Mesenchymal stem cell (in vitro differentiated cells and primary cell): ENCODE data around the gene FOXE1.

ENCODE experiments used
- DNase-seq: peaks from one replicate; pipeline ENCODE4 v3.0.0-alpha.2; 2013
- H2AFZ ChIP-seq: one replicate; pipeline ENCODE4 v1.6.1; 2013; ENCODE audit warnings: low read depth, mild to moderate bottlenecking, control low read depth, inconsistent platforms, low read length, moderate library complexity
- H2AK5ac ChIP-seq: 2 replicates; pipeline ENCODE4 v1.6.1; 2013; ENCODE audit warnings: low read length, moderate library complexity, mild to moderate bottlenecking, inconsistent platforms; ENCODE audit not compliant: severe bottlenecking
- H2BK120ac ChIP-seq: one replicate; pipeline ENCODE4 v1.6.1; 2013; ENCODE audit warnings: low read depth, mild to moderate bottlenecking, inconsistent platforms, low read length, moderate library complexity
- H2BK12ac ChIP-seq, 2 experiments: one replicate each; pipeline ENCODE4 v1.6.1; 2013; ENCODE audit warnings: inconsistent platforms in 2 of 2, low read length in 2 of 2, mild to moderate bottlenecking in 2 of 2, moderate library complexity in 2 of 2, control low read depth in 1 of 2
- H2BK15ac ChIP-seq: one replicate; pipeline ENCODE4 v1.6.1; 2013; ENCODE audit warnings: mild to moderate bottlenecking, low read depth, inconsistent platforms; ENCODE audit not compliant: poor library complexity, severe bottlenecking
- H2BK5ac ChIP-seq: 2 replicates; pipeline ENCODE4 v1.6.1; 2013; ENCODE audit warnings: low read depth, mild to moderate bottlenecking, low read length, control low read depth, inconsistent platforms; ENCODE audit not compliant: poor library complexity, severe bottlenecking
- H3K14ac ChIP-seq, 2 experiments: one replicate each; pipeline ENCODE4 v1.6.1; 2013; ENCODE audit warnings: inconsistent platforms in 2 of 2, low read length in 2 of 2, control low read depth in 1 of 2, mild to moderate bottlenecking in 1 of 2, moderate library complexity in 1 of 2
- H3K18ac ChIP-seq, 2 experiments: one replicate each; pipeline ENCODE4 v1.6.1; 2013; ENCODE audit warnings: inconsistent platforms in 2 of 2, low read length in 2 of 2, control low read depth in 1 of 2, low read depth in 1 of 2, mild to moderate bottlenecking in 1 of 2
- H3K23ac ChIP-seq, 2 experiments: one replicate each; pipeline ENCODE4 v1.6.1; 2013; ENCODE audit warnings: inconsistent platforms in 2 of 2, low read length in 2 of 2, mild to moderate bottlenecking in 2 of 2, moderate library complexity in 2 of 2, control low read depth in 1 of 2
- H3K27ac ChIP-seq: 2 replicates; pipeline ENCODE4 v1.5.1; 2013; ENCODE audit warnings: mild to moderate bottlenecking, moderate library complexity, low read length, control low read depth, inconsistent platforms; ENCODE audit not compliant: poor library complexity, severe bottlenecking
- H3K27me3 ChIP-seq, 2 experiments: 2 replicates each; pipeline versions ENCODE4 v1.6.1 to v1.7.0; 2013; ENCODE audit warnings: low read length in 2 of 2, mild to moderate bottlenecking in 2 of 2, moderate library complexity in 2 of 2, control low read depth in 1 of 2, inconsistent platforms in 1 of 2; ENCODE audit not compliant: control insufficient read depth in 1 of 2, insufficient read depth in 1 of 2
- H3K36me3 ChIP-seq, 2 experiments: 2 replicates each; pipeline versions ENCODE4 v1.6.1 to v1.7.0; 2013; ENCODE audit warnings: low read length in 2 of 2, control low read depth in 1 of 2, inconsistent platforms in 1 of 2, low read depth in 1 of 2, mild to moderate bottlenecking in 1 of 2; ENCODE audit not compliant: insufficient read depth in 2 of 2, control insufficient read depth in 1 of 2
- H3K4ac ChIP-seq, 2 experiments: one replicate each; pipeline ENCODE4 v1.6.1; 2013; ENCODE audit warnings: inconsistent platforms in 2 of 2, low read length in 2 of 2, mild to moderate bottlenecking in 2 of 2, moderate library complexity in 2 of 2, control low read depth in 1 of 2, low read depth in 1 of 2
- H3K4me1 ChIP-seq: 2 replicates; pipeline ENCODE4 v1.6.1; 2013; ENCODE audit warnings: low read depth, low read length, control low read depth; ENCODE audit not compliant: control insufficient read depth, insufficient read depth
- H3K4me2 ChIP-seq: 2 replicates; pipeline ENCODE4 v1.6.1; 2013; ENCODE audit warnings: low read length, mild to moderate bottlenecking, inconsistent platforms; ENCODE audit not compliant: poor library complexity, severe bottlenecking
- H3K4me3 ChIP-seq, 2 experiments: 2 replicates each; pipeline versions ENCODE4 v1.5.1 to v1.7.0; 2013; ENCODE audit warnings: low read length in 2 of 2, mild to moderate bottlenecking in 2 of 2, control low read depth in 1 of 2, low read depth in 1 of 2; ENCODE audit not compliant: insufficient read depth in 1 of 2
- H3K79me1 ChIP-seq: replicated peaks from 2 replicates; pipeline ENCODE4 v1.6.1; 2013; ENCODE audit warnings: mild to moderate bottlenecking, control low read depth, low read length, inconsistent platforms; ENCODE audit not compliant: poor library complexity, severe bottlenecking
- H3K9ac ChIP-seq: 2 replicates; pipeline ENCODE4 v1.7.0; 2013; ENCODE audit warnings: mild to moderate bottlenecking, low read length, moderate library complexity
- H3K9me3 ChIP-seq: 2 replicates; pipeline ENCODE4 v1.7.0; 2013; ENCODE audit warnings: mild to moderate bottlenecking, low read length; ENCODE audit not compliant: control insufficient read depth
- H4K8ac ChIP-seq: one replicate; pipeline ENCODE4 v1.6.1; 2013; ENCODE audit warnings: inconsistent platforms, mild to moderate bottlenecking, low read length, moderate library complexity
- H4K91ac ChIP-seq: one replicate; pipeline ENCODE4 v1.6.1; 2013; ENCODE audit warnings: mild to moderate bottlenecking, low read length, inconsistent platforms
- WGBS: methylation state at CpG from one replicate; pipeline ENCODE4 v1.1.7; 2013; ENCODE audit warnings: mixed read lengths; 5-methylcytosine and 5-hydroxymethylcytosine counted together

Gene FOXE1

DNA sequence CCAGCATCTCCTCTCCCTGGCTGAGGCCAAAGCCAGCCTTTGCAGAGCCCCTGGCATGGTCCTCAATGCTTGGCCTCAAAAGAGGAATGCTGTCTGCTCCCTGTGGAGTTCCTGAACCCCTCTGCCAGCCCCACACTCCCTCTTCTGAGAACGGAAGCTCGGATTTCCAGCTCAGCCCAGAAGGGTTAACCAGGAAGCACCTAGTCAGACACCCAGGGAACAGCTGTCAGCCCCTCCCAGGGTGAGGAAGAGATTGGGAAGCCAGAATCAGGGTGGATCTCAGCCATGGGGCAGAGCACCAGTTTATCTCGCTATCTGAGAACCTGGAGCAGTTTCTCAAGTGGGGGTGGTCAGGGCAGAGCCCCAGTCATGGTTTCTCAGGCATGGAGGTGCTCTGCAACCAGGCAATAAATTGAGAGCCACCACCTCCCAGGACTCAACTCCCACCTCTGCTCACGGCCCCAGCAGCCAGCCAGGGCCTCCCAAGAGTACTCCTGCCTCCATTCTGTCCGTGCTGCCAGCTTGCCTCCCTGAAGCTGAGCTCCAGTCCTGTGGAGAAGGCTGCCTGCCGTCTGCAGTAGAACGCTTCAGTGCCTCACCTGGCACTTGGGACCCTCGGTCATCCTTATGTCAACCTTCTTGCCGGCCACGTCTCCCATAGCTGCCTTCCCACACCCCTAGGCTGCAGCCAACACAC lies 7.6 kb downstream of the FOXE1 start:
- Histone ChIP-seq H3K4me1 (peaks cover 8% of the 10 kb centered on the region), H2BK12ac (no peak overlapping the region), H3K79me1 (no peaks in the 10 kb centered on the region), H3K4ac (no peak overlapping the region), H2AFZ (no peak overlapping the region), H3K27me3 (peaks cover 83 to 97% of the 10 kb centered on the region in 2 experiments), H3K9ac (no peak overlapping the region), H3K18ac (no peak overlapping the region), H3K4me3 (no peak overlapping the region), H2BK120ac (no peak overlapping the region), H3K4me2 (no peak overlapping the region), H4K91ac (no peak overlapping the region), H2BK15ac (no peak overlapping the region), H4K8ac (no peak overlapping the region), H3K36me3 (no peaks in the 10 kb centered on the region), H3K9me3 (peaks cover 19% of the 10 kb centered on the region), H2AK5ac (no peak overlapping the region), H2BK5ac (no peak overlapping the region), H3K14ac (no peak overlapping the region), H3K23ac (no peak overlapping the region), H3K27ac (no peak overlapping the region)
- WGBS = 42% methylated on average over 9 of the region's 10 CpGs
- no peak for DNase-seq

DNA sequence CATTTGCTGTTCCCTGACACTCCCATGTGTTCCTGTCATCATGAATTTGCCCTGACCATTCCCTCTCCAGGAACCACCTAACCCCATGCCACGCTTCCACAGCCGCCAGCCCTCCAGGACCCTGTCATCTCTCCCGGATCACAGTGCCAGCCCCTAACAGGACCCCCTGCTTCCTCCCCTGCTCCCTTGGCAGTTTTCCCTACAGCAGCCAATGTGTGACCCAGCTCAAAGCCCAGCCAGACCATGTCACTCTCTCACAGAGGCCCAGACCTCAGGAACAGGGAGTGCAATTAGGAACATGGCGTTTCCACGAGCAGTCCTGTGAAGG lies 8.1 kb downstream of the FOXE1 start:
- 96% methylated on average over 3 of the region's 5 CpGs for WGBS

DNA sequence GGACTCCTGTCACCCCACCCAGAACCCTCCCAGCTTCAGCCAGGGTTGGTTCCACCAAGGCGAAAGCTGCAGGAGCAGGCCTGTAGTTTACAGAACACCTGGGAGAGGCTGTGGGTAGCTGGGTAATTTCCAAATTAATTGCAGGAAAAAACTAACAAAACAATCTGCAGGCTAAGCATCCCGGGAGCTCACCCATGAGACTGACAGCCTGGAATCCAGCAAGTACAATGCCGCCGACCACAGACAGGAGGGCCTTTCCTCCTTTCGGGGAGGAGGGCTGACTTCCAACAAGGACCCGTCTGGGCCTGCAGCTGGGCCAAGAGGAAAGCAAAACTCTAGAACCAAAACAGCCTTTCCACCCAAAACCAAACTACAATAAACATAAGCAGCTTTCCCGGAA lies 10.3 kb downstream of the FOXE1 start:
- 79% methylated on average over 7 of the region's 7 CpGs for WGBS

More for the DNA sequence above, 8.1 kb downstream of the FOXE1 start:
- Histone ChIP-seq H3K23ac (no peak overlapping the region), H2BK5ac (no peak overlapping the region), H3K4ac (no peak overlapping the region), H3K27me3 (peaks cover 78 to 94% of the 10 kb centered on the region in 2 experiments), H4K91ac (no peak overlapping the region), H4K8ac (no peak overlapping the region), H3K9me3 (peaks cover 24% of the 10 kb centered on the region), H2BK15ac (no peak overlapping the region), H3K27ac (no peak overlapping the region), H3K36me3 (no peaks in the 10 kb centered on the region), H3K18ac (no peak overlapping the region), H2BK12ac (no peak overlapping the region), H3K14ac (no peak overlapping the region), H2AFZ (no peak overlapping the region), H2AK5ac (no peak overlapping the region), H3K4me2 (no peak overlapping the region), H3K4me1 (peaks cover 8% of the 10 kb centered on the region), H3K79me1 (no peaks in the 10 kb centered on the region), H3K9ac (no peak overlapping the region), H3K4me3 (no peak overlapping the region), H2BK120ac (no peak overlapping the region)
- no peak for DNase-seq

DNA sequence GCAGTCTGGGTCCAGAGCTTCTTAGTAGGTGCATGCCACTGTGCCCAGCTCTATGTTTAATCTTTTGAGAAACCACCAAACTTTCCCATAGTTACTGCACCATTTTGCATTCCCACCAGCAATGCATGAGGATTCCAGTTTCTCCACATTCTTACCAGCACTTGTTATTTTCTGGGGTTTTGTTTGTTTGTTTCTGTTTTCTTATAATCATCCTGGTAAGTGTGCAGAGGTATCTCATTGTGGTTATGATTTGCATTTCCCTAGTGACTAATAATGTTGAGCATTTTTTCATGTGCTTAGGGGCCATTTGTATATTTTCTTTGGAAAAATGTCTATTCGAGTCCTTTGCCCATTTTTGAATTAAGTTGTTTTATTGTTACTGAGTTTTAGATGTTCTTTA lies 11.4 kb downstream of the FOXE1 start:
- no peak overlapping the region for H3K9ac ChIP-seq
- no peak overlapping the region for H3K18ac ChIP-seq
- H3K4me1 ChIP-seq = no peaks in the 10 kb centered on the region
- peaks cover 46 to 61% of the 10 kb centered on the region in 2 experiments for H3K27me3 ChIP-seq
- DNase-seq = no peak
- no peak overlapping the region for H2AK5ac ChIP-seq
- H3K4me2 ChIP-seq = no peak overlapping the region
- H3K79me1 ChIP-seq = no peaks in the 10 kb centered on the region
- no peak overlapping the region for H2AFZ ChIP-seq
- no peaks in the 10 kb centered on the region for H3K36me3 ChIP-seq
- H2BK15ac ChIP-seq = no peak overlapping the region
- WGBS = no CpG with 5 or more reads among the region's 1 CpG
- H4K91ac ChIP-seq = no peak overlapping the region
- no peak overlapping the region for H2BK12ac ChIP-seq
- no peak overlapping the region for H4K8ac ChIP-seq
- no peak overlapping the region for H3K27ac ChIP-seq
- no peak overlapping the region for H3K23ac ChIP-seq
- no peak overlapping the region for H2BK5ac ChIP-seq
- H3K14ac ChIP-seq = no peak overlapping the region
- no peak overlapping the region for H3K4me3 ChIP-seq
- H3K4ac ChIP-seq = no peak overlapping the region
- H2BK120ac ChIP-seq = no peak overlapping the region
- peaks cover 31% of the 10 kb centered on the region for H3K9me3 ChIP-seq

More for the DNA sequence above, 10.3 kb downstream of the FOXE1 start:
- no peak for DNase-seq
- H4K8ac ChIP-seq = no peak overlapping the region
- no peak overlapping the region for H3K23ac ChIP-seq
- peaks cover 31% of the 10 kb centered on the region for H3K9me3 ChIP-seq
- no peak overlapping the region for H2BK120ac ChIP-seq
- H2AFZ ChIP-seq = no peak overlapping the region
- H3K4me3 ChIP-seq = no peak overlapping the region
- H3K4me2 ChIP-seq = no peak overlapping the region
- no peak overlapping the region for H2BK5ac ChIP-seq
- no peak overlapping the region for H4K91ac ChIP-seq
- H3K18ac ChIP-seq = no peak overlapping the region
- H2BK15ac ChIP-seq = no peak overlapping the region
- H3K9ac ChIP-seq = no peak overlapping the region
- no peak overlapping the region for H3K14ac ChIP-seq
- H2AK5ac ChIP-seq = no peak overlapping the region
- peaks cover 56 to 72% of the 10 kb centered on the region in 2 experiments for H3K27me3 ChIP-seq
- no peak overlapping the region for H3K27ac ChIP-seq
- no peak overlapping the region for H3K4ac ChIP-seq
- H3K79me1 ChIP-seq = no peaks in the 10 kb centered on the region
- H3K36me3 ChIP-seq = no peaks in the 10 kb centered on the region
- no peaks in the 10 kb centered on the region for H3K4me1 ChIP-seq
- no peak overlapping the region for H2BK12ac ChIP-seq
